HCT116 (cell line): ENCODE data around the gene TENM4.

Experiments used
- CTCF ChIP-seq, 3 experiments: fragments of 200-600 bp in 1 of 3; sonication (generic) in 1 of 3; IDR thresholded peaks in 2 of 3; conservative IDR thresholded peaks in 1 of 3; 2 replicates each; pipeline ENCODE4 v1.5.1; 2012 to 2017; ENCODE audit warnings: low read depth in 2 of 3, low read length in 2 of 3, antibody characterized with exemption in 1 of 3, borderline replicate concordance in 1 of 3, control low read depth in 1 of 3, mild to moderate bottlenecking in 1 of 3, mixed read lengths in 1 of 3, mixed run types in 1 of 3, moderate library complexity in 1 of 3; ENCODE audit not compliant: insufficient read depth in 1 of 3
- ELF1 ChIP-seq: IDR thresholded peaks from 2 replicates; pipeline ENCODE4 v1.6.1; 2012; ENCODE audit warnings: low read depth, borderline replicate concordance
- EZH2 ChIP-seq: fragments of 200-600 bp; sonication (generic); IDR thresholded peaks from 2 replicates; pipeline ENCODE4 v1.6.1; 2017; ENCODE audit warnings: antibody characterized with exemption, mixed run types

GRCh38 chr11:79309407-79309806 is 131.4 kb downstream of the TENM4 start:
- TF ChIP-seq EZH2 (no peak), CTCF (IDR thresholded peaks at IDR 0.05 in 2 of 3, conservative IDR thresholded peaks at IDR 0.05 in 1 of 3; ENCODE audit: borderline replicate concordance in 1 of 3, insufficient read depth in 1 of 3, low read depth in 2 of 3, low read length in 2 of 3) (no peak), ELF1 (no peak)
